Activated T-helper 17 cell treated with anti-CD3 and anti-CD28 coated beads, Interleukin-2, amount 50 U/mL, for 72 hours (primary cell): ENCODE measurements around the gene NRSN2. TPM values are rescaled to one million over a fixed set of nuclear protein-coding genes. Genes with fewer than 3 reads are reported as not detected.

ENCODE experiments used
- ATAC-seq: fragments of 150-1000 bp; cut with Tn5 transposase; replicated peaks from 2 replicates; pipeline ENCODE4 v1.10.0; 2021; ENCODE audit warnings: mild to moderate bottlenecking, moderate library complexity
- H3K27ac Mint-ChIP-seq: one replicate; pipeline ENCODE4 v1.8.0; 2022; ENCODE audit warnings: mixed read lengths
- H3K27me3 Mint-ChIP-seq: one replicate; pipeline ENCODE4 v1.8.0; 2022; ENCODE audit warnings: mixed read lengths
- H3K36me3 Mint-ChIP-seq: one replicate; pipeline ENCODE4 v1.8.0; 2022; ENCODE audit warnings: low read depth, mild to moderate bottlenecking, mixed read lengths
- H3K4me1 Mint-ChIP-seq: one replicate; pipeline ENCODE4 v1.8.0; 2022; ENCODE audit warnings: mixed read lengths
- H3K4me3 Mint-ChIP-seq: one replicate; pipeline ENCODE4 v1.8.0; 2022; ENCODE audit warnings: mild to moderate bottlenecking, mixed read lengths
- H3K9me3 Mint-ChIP-seq: one replicate; pipeline ENCODE4 v1.8.0; 2022; ENCODE audit warnings: mixed read lengths
- total RNA-seq, 2 donors: library from RNA; stranded (reverse); gene quantifications; one replicate each; pipeline ENCODE4 v1.2.3, GENCODE V29; 2022

NRSN2 gene
- total RNA-seq, 2 donors from 2014 or later = 4.3 to 5.2 TPM

GRCh38 chr20:401682-402495 lies 55.0 kb downstream of the NRSN2 start:
- ATAC-seq = peak; percentile 29
- peak overlapping the region; percentile 50 for H3K27ac Mint-ChIP-seq
- H3K4me1 Mint-ChIP-seq = peaks cover 8% of the 10 kb centered on the region

GRCh38 chr20:402496-402885 lies 55.6 kb downstream of the NRSN2 start:
- no peaks in the 10 kb centered on the region for H3K9me3 Mint-ChIP-seq
- peaks cover 14% of the 10 kb centered on the region for H3K4me1 Mint-ChIP-seq
- peaks cover 11% of the 10 kb centered on the region for H3K36me3 Mint-ChIP-seq
- ATAC-seq = no peak
- H3K27ac Mint-ChIP-seq = peak overlapping the region; percentile 52
- no peaks in the 10 kb centered on the region for H3K27me3 Mint-ChIP-seq
- no peak overlapping the region for H3K4me3 Mint-ChIP-seq

More at GRCh38 chr20:401682-402495, 55.0 kb downstream of the NRSN2 start:
- Mint-ChIP-seq H3K27me3 (no peaks in the 10 kb centered on the region), H3K4me3 (no peak overlapping the region), H3K36me3 (peaks cover 11% of the 10 kb centered on the region), H3K9me3 (no peaks in the 10 kb centered on the region)

- Mint-ChIP-seq H3K4me3 (no peak overlapping the region), H3K36me3 (peaks cover 7% of the 10 kb centered on the region), H3K27me3 (no peaks in the 10 kb centered on the region), H3K4me1 (peaks cover 14% of the 10 kb centered on the region), H3K27ac (peak overlapping the region; percentile 52), H3K9me3 (no peaks in the 10 kb centered on the region)
- ATAC-seq = no peak
Observed at GRCh38 chr20:402898-403581, 56.1 kb downstream of the NRSN2 start.

- no peaks in the 10 kb centered on the region for H3K9me3 Mint-ChIP-seq
- peaks cover 8% of the 10 kb centered on the region for H3K36me3 Mint-ChIP-seq
- no peak overlapping the region for H3K4me3 Mint-ChIP-seq
- ATAC-seq = no peak
- H3K27ac Mint-ChIP-seq = no peak overlapping the region
- H3K27me3 Mint-ChIP-seq = no peaks in the 10 kb centered on the region
- H3K4me1 Mint-ChIP-seq = peaks cover 14% of the 10 kb centered on the region
Observed at GRCh38 chr20:403582-403957, 56.7 kb downstream of the NRSN2 start.

- H3K36me3 Mint-ChIP-seq = peaks cover 13% of the 10 kb centered on the region
- H3K4me1 Mint-ChIP-seq = peaks cover 15% of the 10 kb centered on the region
- H3K27me3 Mint-ChIP-seq = no peaks in the 10 kb centered on the region
Observed at GRCh38 chr20:404088-404487, 57.2 kb downstream of the NRSN2 start.

More at GRCh38 chr20:404088-404487, 57.2 kb downstream of the NRSN2 start:
- H3K27ac Mint-ChIP-seq = no peak overlapping the region
- no peak for ATAC-seq
- no peak overlapping the region for H3K4me3 Mint-ChIP-seq
- no peaks in the 10 kb centered on the region for H3K9me3 Mint-ChIP-seq

Other genes starting within 250 kb of the NRSN2 start
- gene DEFB126, start 204.5 kb upstream of the NRSN2 start, total RNA-seq = not detected
- gene DEFB127, start 189.7 kb upstream of the NRSN2 start, total RNA-seq = not detected
- gene DEFB128, start 157.4 kb upstream of the NRSN2 start, total RNA-seq = not detected
- not detected for gene DEFB129, start 119.9 kb upstream of the NRSN2 start, total RNA-seq
- not detected for gene DEFB132, start 89.4 kb upstream of the NRSN2 start, total RNA-seq
- 1 to 10 TPM; 5.2 to 6.0 TPM for gene C20orf96, start 56.4 kb upstream of the NRSN2 start, total RNA-seq
- 10 to 100 TPM; 16.0 to 16.6 TPM for gene ZCCHC3, start 49.5 kb upstream of the NRSN2 start, total RNA-seq
- gene SOX12, start 21.6 kb upstream of the NRSN2 start, total RNA-seq = 1 to 10 TPM; 4.0 to 6.5 TPM
- 10 to 100 TPM; 13.4 to 20.0 TPM for gene TRIB3, start 33.6 kb downstream of the NRSN2 start, total RNA-seq
- 10 to 100 TPM; 81.9 to 84.0 TPM for gene RBCK1, start 61.2 kb downstream of the NRSN2 start, total RNA-seq
- 10 to 100 TPM; 20.5 to 21.9 TPM for gene TBC1D20, start 115.4 kb downstream of the NRSN2 start, total RNA-seq
- gene CSNK2A1, start 196.7 kb downstream of the NRSN2 start, total RNA-seq = 100 to 1,000 TPM; 141 to 145 TPM